Measurements from ENCODE around the gene SQOR.
"Not testable (repeated sequence)": the region's sequence is repeated elsewhere in the genome, so short reads cannot be mapped to it uniquely, and the experiment has no call there.

SQOR gene

GRCh38 chr15:45631776-45632175 is 3.1 kb upstream of the SQOR start:
- no peak for DNase-seq (ENCODE audit: low read depth)

GRCh38 chr15:45635191-45635638 is 386 bp downstream of the SQOR start:
- peak; percentile 52 for DNase-seq (ENCODE audit: low read depth)

- DNase-seq (ENCODE audit: low read depth): no peak
These were observed 999 bp downstream of the SQOR start for GRCh38 chr15:45635763-45636292.

DNA sequence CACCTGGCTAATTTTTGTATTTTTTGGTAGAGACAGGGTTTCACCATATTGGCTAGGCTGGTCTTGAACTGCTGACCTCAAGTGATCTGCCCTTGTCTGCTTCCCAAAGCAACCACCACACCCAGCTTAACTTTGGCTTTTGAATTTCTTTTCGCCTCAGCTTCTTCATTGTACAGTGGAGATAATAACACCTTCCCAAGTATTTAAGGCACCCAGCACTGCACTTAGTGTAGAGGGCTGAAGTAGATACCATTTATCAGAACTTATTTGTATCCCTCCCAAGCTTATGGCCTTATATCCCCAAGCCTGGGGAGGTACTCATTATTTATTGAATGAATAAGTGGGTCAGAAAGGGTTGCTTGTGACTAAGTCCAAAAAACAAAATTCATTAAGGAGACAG is 2.3 kb downstream of the SQOR start:
- no peak for DNase-seq (ENCODE audit: low read depth)

GRCh38 chr15:45637552-45638033 is 2.8 kb downstream of the SQOR start:
- DNase-seq (ENCODE audit: low read depth): peak; percentile 36

GRCh38 chr15:45640616-45641015 is 5.8 kb downstream of the SQOR start:
- no peak for DNase-seq (ENCODE audit: low read depth)

GRCh38 chr15:45641374-45641781 is 6.5 kb downstream of the SQOR start:
- DNase-seq (ENCODE audit: low read depth): no peak

GRCh38 chr15:45641999-45642932 is 7.4 kb downstream of the SQOR start:
- DNase-seq (ENCODE audit: low read depth): no peak

DNA sequence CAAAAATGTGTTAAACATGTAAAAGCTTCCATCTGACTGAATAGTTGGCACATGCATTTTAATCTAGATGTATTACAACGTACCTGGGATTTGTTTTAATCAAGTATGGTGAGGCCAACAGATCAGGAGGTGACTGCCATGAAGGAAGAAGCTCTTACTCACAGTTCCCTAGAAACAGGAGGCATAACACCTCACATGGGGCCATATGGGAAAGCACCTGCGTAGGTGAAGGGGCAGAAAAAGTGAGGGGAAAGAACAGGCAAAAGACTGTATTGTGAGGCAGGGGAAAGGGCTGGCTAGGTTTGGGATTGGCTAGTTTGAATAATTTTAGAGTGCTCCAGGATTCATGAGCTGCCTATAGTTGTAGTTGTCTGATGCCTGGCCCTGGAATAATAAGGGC is 9.6 kb downstream of the SQOR start:
- DNase-seq (ENCODE audit: low read depth): no peak

DNA sequence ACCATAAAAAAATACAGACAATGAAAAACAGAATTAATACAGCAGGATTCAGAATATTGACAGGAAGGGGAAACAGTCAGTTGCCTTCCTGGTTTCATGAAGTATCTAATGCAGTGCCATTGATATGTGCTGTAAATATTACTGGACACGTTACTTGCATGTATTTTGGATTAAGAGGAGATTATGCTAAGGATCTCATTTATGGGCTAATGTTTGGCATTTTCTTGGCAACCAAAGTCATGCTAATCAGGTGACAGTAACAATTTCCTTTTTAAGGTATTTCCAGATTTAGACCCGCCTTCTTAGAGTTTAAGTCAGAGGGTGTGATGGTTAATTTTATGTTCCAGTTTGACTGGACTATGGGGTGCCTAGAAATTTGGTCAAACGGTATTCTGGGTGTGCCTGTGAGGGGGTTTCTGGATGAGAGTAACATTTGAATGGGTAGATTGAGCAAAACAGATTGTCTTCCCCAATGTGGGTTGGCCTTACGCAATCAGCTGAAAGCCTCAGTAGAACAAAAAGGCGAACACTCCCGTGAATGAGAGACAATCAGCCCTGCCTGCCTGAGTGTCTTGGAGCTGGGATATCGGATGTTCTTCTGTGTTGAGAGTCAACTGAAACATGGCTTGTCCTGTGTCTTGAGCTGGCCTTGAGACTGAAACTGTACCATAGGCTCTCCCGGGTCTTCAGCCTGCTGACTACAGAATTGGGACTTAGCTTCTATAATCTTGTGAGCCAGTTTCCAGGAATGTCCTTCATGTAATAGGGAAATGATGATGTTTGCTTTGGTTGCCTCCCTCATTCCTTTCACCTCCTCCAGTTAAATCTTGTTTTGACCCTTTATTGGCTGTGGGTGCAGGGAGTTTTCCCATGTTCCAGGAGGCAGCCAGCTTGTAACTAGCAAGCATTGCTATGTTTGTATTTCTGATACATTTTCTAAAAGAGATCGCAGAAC is 10.5 kb downstream of the SQOR start:
- DNase-seq (ENCODE audit: low read depth): no peak

DNA sequence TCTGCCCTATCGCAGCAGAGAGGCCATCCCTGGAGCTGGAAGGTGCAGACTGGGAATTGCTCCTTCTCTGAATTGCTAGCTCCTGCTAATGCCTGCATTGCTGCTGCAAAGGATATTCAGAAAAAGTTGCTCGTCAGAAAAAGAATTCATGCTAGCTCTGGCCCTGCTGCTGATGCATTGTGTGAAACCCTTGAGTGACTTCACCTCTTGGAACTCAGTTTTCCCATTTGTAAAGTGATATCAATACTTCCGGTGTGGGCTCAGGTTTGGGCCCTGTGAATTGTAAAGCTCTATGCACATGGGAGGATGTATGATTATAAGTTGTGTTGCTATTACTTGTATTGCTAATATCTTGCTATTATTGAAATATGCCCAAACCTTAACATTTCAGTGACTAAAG is 11.4 kb downstream of the SQOR start:
- DNase-seq (ENCODE audit: low read depth): no peak

GRCh38 chr15:45647828-45648227 is 13.0 kb downstream of the SQOR start:
- DNase-seq (ENCODE audit: low read depth): no peak

DNA sequence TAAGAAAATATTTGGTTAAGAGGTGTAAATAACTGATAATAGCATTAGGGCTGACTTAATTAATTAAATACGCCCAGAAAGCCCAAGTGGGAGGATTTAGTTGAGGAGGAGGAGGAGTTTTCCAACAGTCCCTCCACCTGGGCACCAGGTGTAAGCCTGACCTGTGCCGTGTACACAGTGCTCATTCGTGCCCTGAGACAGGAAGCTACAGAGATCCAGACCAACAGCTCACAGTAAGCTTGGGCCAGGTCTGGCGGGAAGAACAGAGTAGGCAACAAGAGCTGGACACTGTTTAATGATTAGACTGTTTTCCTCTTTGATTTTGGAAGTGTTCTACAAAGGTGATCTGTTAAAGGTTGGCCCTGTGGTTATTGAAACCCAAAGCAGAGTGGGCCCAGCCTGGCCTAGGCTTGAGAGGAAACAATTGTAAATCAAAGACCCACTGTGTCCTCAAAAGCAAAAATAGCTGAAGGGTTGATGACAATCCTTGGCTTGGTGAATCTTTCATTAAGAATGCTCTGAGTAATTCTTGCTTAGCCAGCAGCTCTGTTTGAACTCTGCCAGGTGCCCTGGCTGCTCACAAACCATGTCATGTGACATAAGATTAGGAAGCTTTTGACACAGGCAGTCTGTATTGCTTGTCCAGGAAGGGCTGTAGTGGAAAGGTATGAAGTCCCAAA is 13.8 kb downstream of the SQOR start:
- no peak for DNase-seq (ENCODE audit: low read depth)

DNA sequence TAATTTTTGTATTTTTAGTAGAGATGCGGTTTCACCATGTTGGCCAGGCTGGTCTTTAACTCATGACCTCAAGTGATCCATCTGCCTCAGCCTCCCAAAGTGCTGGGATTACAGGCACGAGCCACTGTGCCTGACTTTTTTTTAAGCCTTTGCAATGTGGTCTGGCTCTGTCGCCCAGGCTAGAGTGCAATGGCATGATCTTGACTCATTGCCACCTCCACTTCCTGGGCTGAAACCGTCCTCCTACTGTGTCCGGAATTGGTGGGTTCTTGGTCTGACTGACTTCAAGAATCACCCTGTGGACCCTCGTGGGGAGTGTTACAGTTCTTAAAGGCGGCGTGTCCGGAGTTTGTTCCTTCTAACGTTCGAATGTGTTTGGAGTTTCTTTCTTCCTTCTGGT is 15.2 kb downstream of the SQOR start:
- not testable (repeated sequence) for DNase-seq (ENCODE audit: low read depth)

DNA sequence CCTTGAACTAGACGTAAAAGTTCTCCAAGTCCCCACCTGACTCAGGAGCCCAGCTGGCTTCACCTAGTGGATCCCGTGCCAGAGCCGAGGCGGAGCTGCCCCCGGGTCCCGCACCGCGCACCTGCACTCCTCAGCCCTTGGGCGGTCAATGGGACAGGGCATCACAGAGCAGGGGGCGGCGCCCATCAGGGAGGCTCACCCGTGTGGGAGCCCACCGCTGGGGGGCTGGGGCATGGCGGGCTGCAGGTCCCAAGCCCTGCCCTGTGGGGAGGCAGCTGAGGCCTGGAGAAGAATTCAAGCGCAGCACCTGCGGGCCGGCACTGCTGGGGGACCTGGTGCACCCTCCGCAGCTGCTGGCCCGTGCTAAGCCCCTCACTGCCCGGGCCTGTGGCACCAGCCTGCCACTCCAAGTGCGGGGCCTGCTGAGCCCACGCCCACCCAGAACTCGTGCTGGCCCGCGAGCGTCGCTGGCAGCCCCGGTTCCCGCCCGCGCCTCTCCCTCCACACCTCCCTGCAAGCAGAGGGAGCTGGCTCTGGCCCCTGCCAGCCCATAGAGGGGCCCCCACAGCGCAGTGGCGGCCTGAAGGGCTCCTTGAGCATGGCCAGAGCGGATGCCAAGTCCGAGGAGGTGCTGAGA is 16.2 kb downstream of the SQOR start:
- DNase-seq (ENCODE audit: low read depth): no peak

- no peak for DNase-seq (ENCODE audit: low read depth)
These were observed 19.0 kb downstream of the SQOR start for GRCh38 chr15:45653702-45654424.

- DNase-seq (ENCODE audit: low read depth): no peak
These were observed 19.9 kb downstream of the SQOR start for GRCh38 chr15:45654749-45655148.

GRCh38 chr15:45657254-45657653 is 22.4 kb downstream of the SQOR start:
- no peak for DNase-seq (ENCODE audit: low read depth)

DNA sequence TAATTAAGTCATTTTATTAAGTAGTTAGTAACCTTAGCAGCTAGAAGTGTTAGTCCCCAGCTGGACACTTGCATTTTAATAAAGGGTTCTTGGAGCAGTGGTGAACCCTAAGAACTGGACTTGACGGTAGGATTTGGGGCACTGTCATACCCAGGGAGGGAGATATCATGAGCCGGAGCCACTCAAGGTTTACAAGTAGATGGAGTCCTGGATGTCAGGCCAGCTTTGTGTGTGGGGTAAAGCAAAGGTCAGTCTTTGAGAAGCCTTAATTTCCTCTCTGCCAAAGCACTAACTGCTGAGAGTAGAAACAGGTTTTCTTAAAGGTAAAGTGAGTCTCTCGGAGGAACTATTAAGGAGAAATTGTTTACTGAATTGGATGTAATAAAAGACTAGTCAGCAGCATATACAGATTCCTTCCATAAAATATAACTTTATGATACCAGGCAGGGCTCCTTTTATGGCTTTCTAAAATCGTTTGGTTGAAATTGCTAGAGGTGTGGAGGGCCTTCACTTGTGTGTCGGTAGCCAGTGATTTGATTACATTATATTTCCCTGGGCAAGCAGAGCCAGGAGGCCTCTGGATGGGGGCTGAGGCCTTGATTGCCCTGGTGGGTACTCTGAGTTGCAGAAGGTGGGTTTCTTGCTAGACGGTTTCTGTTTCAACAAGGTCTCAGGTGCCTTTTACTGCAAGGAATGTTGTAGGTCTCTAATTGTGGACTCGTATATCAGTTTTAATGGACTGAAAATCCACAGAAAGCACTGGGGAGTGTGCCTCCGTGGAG is 23.1 kb downstream of the SQOR start:
- DNase-seq (ENCODE audit: low read depth): no peak

Data from activated gamma-delta T cell treated with anti-CD3 and anti-CD28 coated beads, Interleukin-2, amount 50 U/mL, for 16 hours (primary cell).